ENCODE results near the gene FAIM.

DNA sequence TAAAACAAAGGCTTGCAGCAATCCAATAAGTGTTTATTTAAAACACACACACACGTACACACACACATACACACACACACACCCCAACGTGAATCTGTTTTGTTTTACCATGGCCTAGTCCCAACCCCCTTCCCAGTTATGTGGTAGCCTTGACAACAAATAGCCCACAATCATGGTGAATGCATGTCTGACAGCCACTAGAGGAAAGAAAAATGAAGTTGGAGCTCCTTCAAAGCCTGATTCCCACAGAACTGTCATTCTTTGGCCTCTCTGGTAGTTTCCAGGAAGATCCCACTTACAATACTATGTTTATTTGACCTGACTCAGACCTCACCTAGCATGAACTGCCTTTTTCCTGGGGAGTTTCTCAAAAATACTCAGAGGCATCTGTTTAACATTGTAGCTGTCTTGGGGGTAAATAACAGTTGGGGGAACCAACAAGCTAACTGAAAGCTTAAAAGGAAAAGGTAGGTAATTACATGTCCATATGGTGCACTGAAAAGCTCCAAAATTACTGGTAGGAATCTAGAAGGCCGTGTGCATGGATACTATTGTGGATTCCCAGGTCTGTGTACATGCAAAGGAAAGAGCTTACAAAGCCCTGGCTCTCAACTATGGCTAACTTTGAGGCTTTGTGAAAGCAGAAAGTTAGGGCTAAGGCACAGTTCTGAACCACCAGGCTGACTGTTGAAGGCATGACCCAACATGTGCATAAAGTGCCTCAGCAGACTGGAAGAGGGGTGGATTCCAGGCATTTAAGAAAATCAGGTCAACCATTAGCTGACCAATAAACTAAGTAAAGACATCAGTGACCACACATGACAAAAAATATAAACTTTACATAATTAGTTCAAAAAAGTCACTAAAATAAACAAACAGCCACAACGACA, 65.3 kb downstream of the FAIM start:
- no peak for TF ChIP-seq CTCF (IDR thresholded peaks at IDR 0.05)
- no peak for TF ChIP-seq POLR2A (IDR thresholded peaks at IDR 0.05)
